RWPE1 (cell line): Measurements from ENCODE around the gene PSMF1.
"Not testable (repeated sequence)": the region's sequence is repeated elsewhere in the genome, so short reads cannot be mapped to it uniquely, and the experiment has no call there.

Experiments used
- CTCF ChIA-PET: fragments of 350-600 bp; sonication (Branson Sonifier 250); formaldehyde crosslinking; extraction: SDS; loops from one replicate; lab custom pipeline; 2021; lab: Yijun Ruan, JAX
- POLR2A ChIA-PET: fragments of 400-600 bp; formaldehyde crosslinking; extraction: SDS; loops from one replicate; lab custom pipeline; 2020; ENCODE audit warnings: antibody characterized with exemption; ENCODE audit not compliant: low non-redundant PET; lab: Yijun Ruan, JAX
- DNase-seq: peaks from one replicate; pipeline ENCODE4 v3.0.0; 2012; ENCODE audit warnings: low spot score
- H3K27ac ChIP-seq: fragments of 450-650 bp; 2 replicates; pipeline ENCODE4 v1.5.1; 2017
- CTCF ChIP-seq: fragments of 450-650 bp; conservative IDR thresholded peaks from 2 replicates; pipeline ENCODE4 v1.5.1; 2017; ENCODE audit warnings: low read depth, mild to moderate bottlenecking

Gene PSMF1

GRCh38 chr20:1214838-1215261, 96.4 kb downstream of the PSMF1 start:
- no peak for DNase-seq
- no peak overlapping the region for H3K27ac ChIP-seq
- TF ChIP-seq CTCF, result no peak
- ChIA-PET POLR2A (interaction anchor here (0.6 kb wide), 1 partner anchor 9 kb away, joined by 3 read pairs; no protein-coding TSS in a partner anchor), CTCF (interaction anchor here (0.8 kb wide), 1 partner anchor 224 kb away, joined by 3 read pairs; no protein-coding TSS in a partner anchor)

GRCh38 chr20:1215386-1216170, 97.2 kb downstream of the PSMF1 start:
- no peak for TF ChIP-seq CTCF
- ChIA-PET CTCF (no interaction called here), POLR2A (no interaction called here)
- H3K27ac ChIP-seq, result no peak overlapping the region
- no peak for DNase-seq

GRCh38 chr20:1216527-1217427, 98.4 kb downstream of the PSMF1 start:
- DNase-seq, H3K27ac ChIP-seq, CTCF ChIA-PET, POLR2A ChIA-PET: not testable (repeated sequence)
